Stomach (tissue), 9 donors: ENCODE measurements around the gene TTC7B. TPM values are rescaled to one million over a fixed set of nuclear protein-coding genes. Genes with fewer than 3 reads are reported as not detected.

Experiments used
- DNase-seq, 2 donors: peaks; one replicate each; pipeline versions ENCODE4 v3.0.0 to v3.0.0-alpha.2; 2013 to 2019
- H3K27ac ChIP-seq, 5 donors: fragments of 200-600 bp in 4 of 5; sonication (generic) in 4 of 5; one replicate each; pipeline ENCODE4 v1.5.1; 2013 to 2019; ENCODE audit warnings: mild to moderate bottlenecking in 1 of 5, moderate library complexity in 1 of 5
- H3K27me3 ChIP-seq, 3 donors: fragments of 200-600 bp; sonication (generic); one replicate each; pipeline ENCODE4 v1.5.1; 2017 to 2019; ENCODE audit warnings: mixed run types in 1 of 3
- H3K36me3 ChIP-seq, 4 donors: fragments of 200-600 bp; sonication (generic); 1 replicate in 3 of 4; 2 replicates in 1 of 4; pipeline ENCODE4 v1.5.1; 2016 to 2019
- H3K4me1 ChIP-seq, 4 donors: fragments of 200-600 bp; sonication (generic); one replicate each; pipeline ENCODE4 v1.5.1; 2016 to 2019
- H3K4me3 ChIP-seq, 4 donors: fragments of 200-600 bp; sonication (generic) in 3 of 4; one replicate each; pipeline ENCODE4 v1.5.1; 2016 to 2019; ENCODE audit warnings: mild to moderate bottlenecking in 1 of 4
- H3K9me3 ChIP-seq, 4 donors: fragments of 200-600 bp; sonication (generic); one replicate each; pipeline ENCODE4 v1.5.1; 2016 to 2019
- EP300 ChIP-seq: sonication (generic); formaldehyde crosslinking; IDR thresholded peaks from one replicate; pipeline ENCODE4 v1.6.1; 2017; ENCODE audit warnings: antibody characterized with exemption
- POLR2A ChIP-seq, 4 donors: fragments of 450-650 bp; IDR thresholded peaks; one replicate each; pipeline ENCODE4 v1.6.1; 2016; ENCODE audit warnings: antibody characterized with exemption in 4 of 4, control low read depth in 2 of 4, mild to moderate bottlenecking in 1 of 4, moderate library complexity in 1 of 4
- POLR2AphosphoS5 ChIP-seq, 3 donors: sonication (generic); formaldehyde crosslinking; IDR thresholded peaks; one replicate each; pipeline ENCODE4 v1.6.1; 2016; ENCODE audit warnings: antibody characterized with exemption in 3 of 3
- WGBS, 5 donors: extraction: QIAGEN DNeasy Blood & Tissue Kit in 3 of 5; methylation state at CpG; one replicate each; pipeline versions ENCODE4 v1.1.5 to v1.1.7; 2013 to 2018; 5-methylcytosine and 5-hydroxymethylcytosine counted together
- intact Hi-C: fragments of 100-400 bp; cut with DNase I; formaldehyde crosslinking; loops from one replicate; pipeline ENCODE4 v1.15.1; 2023; ENCODE audit warnings: low total_unique reads
- polyA plus RNA-seq, 3 donors: library from polyadenylated mRNA; stranded (reverse); fragments of 200-250 nt; gene quantifications; one replicate each; pipeline ENCODE4 v1.2.3, GENCODE V29; 2013
- total RNA-seq, 5 donors: library from RNA; depleted of rRNA; stranded (reverse); fragments of >200 nt; gene quantifications; one replicate each; pipeline versions ENCODE4 v1.1.0 to v1.2.3, GENCODE V29; 2014 to 2016
- TF ChIP-seq, protein P1 (sequence below), 7 experiments: fragments of 450-650 bp in 4 of 7; fragments of 200-600 bp in 3 of 7; sonication (generic) in 3 of 7; IDR thresholded peaks; one replicate each; pipeline ENCODE4 v1.5.1; 2016 to 2019; ENCODE audit warnings: antibody characterized with exemption in 7 of 7, control low read depth in 2 of 7, mild to moderate bottlenecking in 1 of 7
- donor health status: healthy with polysubstance abuse.
- donor health status: Bipolar disorder and iron deficiency.
- donor health status: healthy.

TTC7B gene
- total and polyA plus RNA-seq, 8 donors, result 6.8 to 110 (median 17.7) TPM

- intact Hi-C loops, result no loop called here
- Histone ChIP-seq H3K36me3 (peaks cover under 1 to 20% (median 13%) of the 10 kb centered on the region in 4 donors), H3K4me3 (no peak overlapping the region), H3K4me1 (peaks cover 0 to 28% (median 11%) of the 10 kb centered on the region in 4 donors), H3K27me3 (no peaks in the 10 kb centered on the region), H3K27ac (peak overlapping the region in 1 of 5 donors; percentile 62), H3K9me3 (no peaks in the 10 kb centered on the region)
- 79 to 91% (median 89%) methylated on average over 7 of the region's 7 CpGs for WGBS, 5 donors
- no peak for TF ChIP-seq POLR2A (IDR thresholded peaks at IDR 0.05)
- no peak for TF ChIP-seq POLR2AphosphoS5 (IDR thresholded peaks at IDR 0.05)
- TF ChIP-seq EP300, result no peak
- TF ChIP-seq, protein P1, sequence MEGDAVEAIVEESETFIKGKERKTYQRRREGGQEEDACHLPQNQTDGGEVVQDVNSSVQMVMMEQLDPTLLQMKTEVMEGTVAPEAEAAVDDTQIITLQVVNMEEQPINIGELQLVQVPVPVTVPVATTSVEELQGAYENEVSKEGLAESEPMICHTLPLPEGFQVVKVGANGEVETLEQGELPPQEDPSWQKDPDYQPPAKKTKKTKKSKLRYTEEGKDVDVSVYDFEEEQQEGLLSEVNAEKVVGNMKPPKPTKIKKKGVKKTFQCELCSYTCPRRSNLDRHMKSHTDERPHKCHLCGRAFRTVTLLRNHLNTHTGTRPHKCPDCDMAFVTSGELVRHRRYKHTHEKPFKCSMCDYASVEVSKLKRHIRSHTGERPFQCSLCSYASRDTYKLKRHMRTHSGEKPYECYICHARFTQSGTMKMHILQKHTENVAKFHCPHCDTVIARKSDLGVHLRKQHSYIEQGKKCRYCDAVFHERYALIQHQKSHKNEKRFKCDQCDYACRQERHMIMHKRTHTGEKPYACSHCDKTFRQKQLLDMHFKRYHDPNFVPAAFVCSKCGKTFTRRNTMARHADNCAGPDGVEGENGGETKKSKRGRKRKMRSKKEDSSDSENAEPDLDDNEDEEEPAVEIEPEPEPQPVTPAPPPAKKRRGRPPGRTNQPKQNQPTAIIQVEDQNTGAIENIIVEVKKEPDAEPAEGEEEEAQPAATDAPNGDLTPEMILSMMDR (IDR thresholded peaks at IDR 0.05), result no peak
- no peak for DNase-seq
Measured at GRCh38 chr14:90661866-90662265, 154.4 kb downstream of the TTC7B start.

DNA sequence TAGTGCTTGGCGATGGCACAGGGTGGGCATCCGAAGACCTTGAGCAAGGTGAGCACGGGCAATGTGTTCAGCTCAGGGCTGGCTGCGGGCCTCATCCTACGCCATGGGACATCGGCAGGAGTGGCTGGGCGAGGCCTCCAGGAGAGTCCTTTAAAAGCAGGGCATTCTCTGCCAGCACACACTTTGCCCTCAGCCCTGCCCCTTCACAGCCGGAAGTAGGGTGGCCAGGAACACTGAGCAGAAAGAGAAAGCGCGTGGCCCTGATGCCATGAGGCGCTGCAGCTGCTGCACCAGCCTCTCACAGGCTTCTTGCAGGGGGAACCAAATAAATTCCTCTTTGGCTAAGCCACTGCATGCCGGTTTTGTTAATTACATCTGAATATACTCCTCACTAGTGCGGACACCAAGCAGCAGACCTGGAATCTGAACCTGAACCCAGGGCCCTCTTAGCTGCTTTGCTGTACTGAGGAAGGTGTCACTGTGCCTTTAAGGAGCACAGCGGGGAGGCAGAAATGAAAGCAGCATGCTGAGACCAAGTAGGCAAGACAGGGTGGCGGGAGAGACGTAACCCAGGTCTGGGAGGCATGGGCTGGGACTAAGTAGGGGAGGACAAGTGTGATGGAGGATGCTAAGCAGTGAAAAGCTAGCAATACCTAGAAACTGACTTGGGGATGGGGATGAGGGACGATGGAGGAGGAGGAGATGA lies 155.2 kb downstream of the TTC7B start:
- no peak for TF ChIP-seq POLR2A (IDR thresholded peaks at IDR 0.05)
- TF ChIP-seq, protein P1 (IDR thresholded peaks at IDR 0.05), result no peak
- peak in 1 of 3 donors; percentile 29 for TF ChIP-seq POLR2AphosphoS5 (IDR thresholded peaks at IDR 0.05)
- no peak for TF ChIP-seq EP300
- WGBS, 5 donors, result 59 to 69% (median 67%) methylated on average over 17 of the region's 17 CpGs
- DNase-seq, result peak; percentile 30 to 70
- Histone ChIP-seq H3K9me3 (no peaks in the 10 kb centered on the region), H3K27me3 (no peaks in the 10 kb centered on the region), H3K4me1 (peaks cover 0 to 28% (median 11%) of the 10 kb centered on the region in 4 donors), H3K4me3 (no peak overlapping the region), H3K36me3 (peaks cover 4 to 25% (median 18%) of the 10 kb centered on the region in 4 donors), H3K27ac (peak overlapping the region in 2 of 5 donors; percentile 0 to 62)
- intact Hi-C loops, result no loop called here

GRCh38 chr14:90659156-90659555 lies 157.1 kb downstream of the TTC7B start:
- Histone ChIP-seq H3K27me3 (no peaks in the 10 kb centered on the region), H3K27ac (peak overlapping the region in 1 of 5 donors; percentile 45), H3K9me3 (no peaks in the 10 kb centered on the region), H3K36me3 (peaks cover 4 to 36% (median 24%) of the 10 kb centered on the region in 4 donors), H3K4me3 (no peak overlapping the region), H3K4me1 (peaks cover 0 to 32% (median 18%) of the 10 kb centered on the region in 4 donors)
- TF ChIP-seq POLR2AphosphoS5 (IDR thresholded peaks at IDR 0.05) (no peak), POLR2A (IDR thresholded peaks at IDR 0.05) (no peak)
- TF ChIP-seq, protein P1 (IDR thresholded peaks at IDR 0.05), result no peak
- no peak for DNase-seq
- intact Hi-C loops, result no loop called here
- 53 to 71% (median 68%) methylated on average over 2 of the region's 2 CpGs for WGBS, 5 donors

DNA sequence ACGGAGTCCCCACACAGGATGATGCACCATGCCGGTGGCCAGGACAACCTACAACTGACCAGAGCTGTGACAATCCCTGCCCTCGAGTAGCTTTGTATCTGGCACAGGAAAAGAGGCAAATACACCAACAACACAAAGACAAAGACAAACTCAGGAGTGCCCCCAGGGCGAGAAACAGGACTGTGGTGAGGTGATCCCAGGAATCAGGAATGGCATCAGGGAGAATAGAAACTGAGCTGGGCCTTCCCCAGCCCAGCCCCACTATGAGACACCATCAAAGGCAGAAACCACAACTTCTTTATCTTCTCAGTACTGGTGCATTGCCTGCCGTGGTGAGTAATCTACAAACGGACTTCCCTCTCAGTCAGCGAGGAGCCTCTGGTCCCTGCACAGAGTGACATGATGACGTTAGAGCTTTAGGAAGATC lies 157.7 kb downstream of the TTC7B start:
- H3K27me3 ChIP-seq, result no peaks in the 10 kb centered on the region
- H3K36me3 ChIP-seq, result peaks cover 4 to 39% (median 25%) of the 10 kb centered on the region in 4 donors
- WGBS, 5 donors, result 55 to 69% (median 68%) methylated on average over 8 of the region's 8 CpGs
- no peak overlapping the region for H3K4me3 ChIP-seq
- intact Hi-C loops, result no loop called here
- H3K9me3 ChIP-seq, result no peaks in the 10 kb centered on the region
- H3K4me1 ChIP-seq, result peaks cover 0 to 32% (median 18%) of the 10 kb centered on the region in 4 donors
- no peak for DNase-seq
- no peak overlapping the region for H3K27ac ChIP-seq
- TF ChIP-seq POLR2AphosphoS5 (IDR thresholded peaks at IDR 0.05) (no peak), EP300 (no peak), POLR2A (IDR thresholded peaks at IDR 0.05) (no peak)
- TF ChIP-seq, protein P1 (IDR thresholded peaks at IDR 0.05), result no peak
